ENCODE data around the gene MAIP1. TPM values are rescaled to one million over a fixed set of nuclear protein-coding genes. Genes with fewer than 3 reads are reported as not detected.

Gene MAIP1
- total RNA-seq, 1 donor from 2014 or later: 29.5 TPM

GRCh38 chr2:200005675-200006074 lies 50.3 kb downstream of the MAIP1 start:
- H3K36me3 ChIP-seq (ENCODE audit: control insufficient read depth, insufficient read depth, low read length): no peaks in the 10 kb centered on the region
- no peak for DNase-seq (ENCODE audit: low read depth)
- TF ChIP-seq, protein P1, sequence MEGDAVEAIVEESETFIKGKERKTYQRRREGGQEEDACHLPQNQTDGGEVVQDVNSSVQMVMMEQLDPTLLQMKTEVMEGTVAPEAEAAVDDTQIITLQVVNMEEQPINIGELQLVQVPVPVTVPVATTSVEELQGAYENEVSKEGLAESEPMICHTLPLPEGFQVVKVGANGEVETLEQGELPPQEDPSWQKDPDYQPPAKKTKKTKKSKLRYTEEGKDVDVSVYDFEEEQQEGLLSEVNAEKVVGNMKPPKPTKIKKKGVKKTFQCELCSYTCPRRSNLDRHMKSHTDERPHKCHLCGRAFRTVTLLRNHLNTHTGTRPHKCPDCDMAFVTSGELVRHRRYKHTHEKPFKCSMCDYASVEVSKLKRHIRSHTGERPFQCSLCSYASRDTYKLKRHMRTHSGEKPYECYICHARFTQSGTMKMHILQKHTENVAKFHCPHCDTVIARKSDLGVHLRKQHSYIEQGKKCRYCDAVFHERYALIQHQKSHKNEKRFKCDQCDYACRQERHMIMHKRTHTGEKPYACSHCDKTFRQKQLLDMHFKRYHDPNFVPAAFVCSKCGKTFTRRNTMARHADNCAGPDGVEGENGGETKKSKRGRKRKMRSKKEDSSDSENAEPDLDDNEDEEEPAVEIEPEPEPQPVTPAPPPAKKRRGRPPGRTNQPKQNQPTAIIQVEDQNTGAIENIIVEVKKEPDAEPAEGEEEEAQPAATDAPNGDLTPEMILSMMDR (IDR thresholded peaks at IDR 0.05; ENCODE audit: insufficient read depth, low read length, poor library complexity, severe bottlenecking): no peak
- no peaks in the 10 kb centered on the region for H3K27me3 ChIP-seq (ENCODE audit: control insufficient read depth, insufficient read depth, low read length)
- no peak overlapping the region for H3K4me3 ChIP-seq (ENCODE audit: low read depth, low read length)

GRCh38 chr2:200007306-200007705 lies 51.9 kb downstream of the MAIP1 start:
- Histone ChIP-seq H3K4me3 (ENCODE audit: low read depth, low read length) (no peak overlapping the region), H3K27me3 (ENCODE audit: control insufficient read depth, insufficient read depth, low read length) (no peaks in the 10 kb centered on the region), H3K36me3 (ENCODE audit: control insufficient read depth, insufficient read depth, low read length) (no peaks in the 10 kb centered on the region)
- TF ChIP-seq, protein P1 (IDR thresholded peaks at IDR 0.05; ENCODE audit: insufficient read depth, low read length, poor library complexity, severe bottlenecking): no peak
- no peak for DNase-seq (ENCODE audit: low read depth)

- DNase-seq (ENCODE audit: low read depth): no peak
- Histone ChIP-seq H3K36me3 (ENCODE audit: control insufficient read depth, insufficient read depth, low read length) (no peaks in the 10 kb centered on the region), H3K27me3 (ENCODE audit: control insufficient read depth, insufficient read depth, low read length) (no peaks in the 10 kb centered on the region), H3K4me3 (ENCODE audit: low read depth, low read length) (no peak overlapping the region)
- TF ChIP-seq, protein P1 (IDR thresholded peaks at IDR 0.05; ENCODE audit: insufficient read depth, low read length, poor library complexity, severe bottlenecking): no peak
These were observed 57.0 kb downstream of the MAIP1 start for GRCh38 chr2:200012401-200012800.

Other genes starting within 250 kb of the MAIP1 start
- gene FTCDNL1, start 104.4 kb upstream of the MAIP1 start, total RNA-seq: 0.29 and 1.3 TPM in 2 replicates
- gene C2orf69, start 44.3 kb upstream of the MAIP1 start, total RNA-seq: 9.2 and 13.0 TPM in 2 replicates
- gene TYW5, start 91 bp upstream of the MAIP1 start, total RNA-seq: 7.3 and 9.0 TPM in 2 replicates